Muscle of leg (tissue), 11 donors: ENCODE data around the gene PEF1. TPM values are rescaled to one million over a fixed set of nuclear protein-coding genes. Genes with fewer than 3 reads are reported as not detected.

Source experiments
- DNase-seq: peaks from one replicate; pipeline ENCODE4 v3.0.0; 2013
- H3K27ac ChIP-seq: one replicate; pipeline ENCODE4 v1.5.1; 2013; ENCODE audit warnings: mild to moderate bottlenecking, low read length, control low read depth
- H3K27me3 ChIP-seq: one replicate; pipeline ENCODE4 v1.6.1; 2013; ENCODE audit warnings: low read length; ENCODE audit not compliant: control insufficient read depth, insufficient read depth
- H3K36me3 ChIP-seq: one replicate; pipeline ENCODE4 v1.6.1; 2013; ENCODE audit warnings: low read length; ENCODE audit not compliant: control insufficient read depth, insufficient read depth
- H3K4me1 ChIP-seq: one replicate; pipeline ENCODE4 v1.6.1; 2013; ENCODE audit warnings: low read length; ENCODE audit not compliant: control insufficient read depth, insufficient read depth
- H3K4me3 ChIP-seq: one replicate; pipeline ENCODE4 v1.5.1; 2013; ENCODE audit warnings: low read length, control low read depth
- H3K9me3 ChIP-seq: replicated peaks from 2 replicates; pipeline ENCODE4 v1.6.1; 2013; ENCODE audit warnings: low read depth, low read length; ENCODE audit not compliant: control insufficient read depth
- WGBS: methylation state at CpG from one replicate; pipeline ENCODE4 v1.1.5; 2013; ENCODE audit warnings: missing lambda C conversion rate; ENCODE audit not compliant: insufficient coverage; 5-methylcytosine and 5-hydroxymethylcytosine counted together
- polyA plus RNA-seq, 8 donors: library from polyadenylated mRNA; unstranded; fragments of 120-200 nt; gene quantifications; one replicate each; pipeline versions ENCODE4 v1.2.1 to v1.2.3, GENCODE V29; 2013; ENCODE audit warnings: inconsistent platforms in 1 of 8, low replicate concordance in 1 of 8; ENCODE audit not compliant: insufficient read length in 8 of 8, insufficient read depth in 1 of 8
- total RNA-seq: library from RNA; stranded (reverse); fragments of 120-200 nt; gene quantifications from one replicate; pipeline ENCODE4 v1.2.4, GENCODE V29; 2013

Gene PEF1
- total and polyA plus RNA-seq, 9 donors: 34.2 to 46.6 (median 42.2) TPM

DNA sequence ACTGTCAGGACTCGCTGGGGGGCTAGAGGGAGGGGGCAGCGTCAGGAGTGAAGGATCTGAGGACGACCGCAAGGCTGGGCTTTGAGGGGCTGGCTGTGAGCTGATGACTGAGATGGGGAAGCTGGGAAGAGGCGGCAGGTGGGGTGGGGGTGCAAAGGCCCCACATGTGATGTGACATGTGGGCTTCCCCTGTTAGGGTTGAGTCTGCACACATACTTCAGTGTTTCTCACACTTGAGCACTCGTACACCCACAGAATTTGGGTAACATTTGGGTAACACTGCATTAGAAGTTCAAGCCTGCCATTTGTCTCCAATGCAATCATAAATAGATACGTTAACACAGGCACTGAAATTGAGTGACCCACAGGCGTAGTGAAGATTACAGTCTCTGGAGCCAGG, 42.9 kb upstream of the PEF1 start:
- Histone ChIP-seq H3K36me3 (peaks cover 54% of the 10 kb centered on the region), H3K4me3 (no peak overlapping the region), H3K27ac (no peak overlapping the region), H3K9me3 (no peaks in the 10 kb centered on the region), H3K27me3 (no peaks in the 10 kb centered on the region), H3K4me1 (peaks cover 8% of the 10 kb centered on the region)
- DNase-seq: no peak
- WGBS: 63% methylated on average over 3 of the region's 8 CpGs

GRCh38 chr1:31685795-31686194, 41.1 kb upstream of the PEF1 start:
- H3K27ac ChIP-seq: no peak overlapping the region
- H3K27me3 ChIP-seq: no peaks in the 10 kb centered on the region
- no peaks in the 10 kb centered on the region for H3K9me3 ChIP-seq
- H3K36me3 ChIP-seq: peaks cover 51% of the 10 kb centered on the region
- peaks cover 17% of the 10 kb centered on the region for H3K4me1 ChIP-seq
- DNase-seq: no peak
- H3K4me3 ChIP-seq: no peak overlapping the region
- 77% methylated on average over 8 of the region's 8 CpGs for WGBS

GRCh38 chr1:31683997-31684396, 39.3 kb upstream of the PEF1 start:
- H3K4me3 ChIP-seq: no peak overlapping the region
- 76% methylated on average over 11 of the region's 11 CpGs for WGBS
- peaks cover 22% of the 10 kb centered on the region for H3K4me1 ChIP-seq

GRCh38 chr1:31681415-31681814, 36.7 kb upstream of the PEF1 start:
- peak overlapping the region; percentile 9 for H3K27ac ChIP-seq
- no peak overlapping the region for H3K4me3 ChIP-seq
- no peaks in the 10 kb centered on the region for H3K9me3 ChIP-seq
- H3K36me3 ChIP-seq: peaks cover 53% of the 10 kb centered on the region
- 38% methylated on average over 8 of the region's 9 CpGs for WGBS
- no peak for DNase-seq
- peaks cover 2% of the 10 kb centered on the region for H3K27me3 ChIP-seq
- peaks cover 22% of the 10 kb centered on the region for H3K4me1 ChIP-seq

More at GRCh38 chr1:31683997-31684396, 39.3 kb upstream of the PEF1 start:
- Histone ChIP-seq H3K27me3 (no peaks in the 10 kb centered on the region), H3K27ac (no peak overlapping the region), H3K36me3 (peaks cover 59% of the 10 kb centered on the region), H3K9me3 (no peaks in the 10 kb centered on the region)
- DNase-seq: no peak

DNA sequence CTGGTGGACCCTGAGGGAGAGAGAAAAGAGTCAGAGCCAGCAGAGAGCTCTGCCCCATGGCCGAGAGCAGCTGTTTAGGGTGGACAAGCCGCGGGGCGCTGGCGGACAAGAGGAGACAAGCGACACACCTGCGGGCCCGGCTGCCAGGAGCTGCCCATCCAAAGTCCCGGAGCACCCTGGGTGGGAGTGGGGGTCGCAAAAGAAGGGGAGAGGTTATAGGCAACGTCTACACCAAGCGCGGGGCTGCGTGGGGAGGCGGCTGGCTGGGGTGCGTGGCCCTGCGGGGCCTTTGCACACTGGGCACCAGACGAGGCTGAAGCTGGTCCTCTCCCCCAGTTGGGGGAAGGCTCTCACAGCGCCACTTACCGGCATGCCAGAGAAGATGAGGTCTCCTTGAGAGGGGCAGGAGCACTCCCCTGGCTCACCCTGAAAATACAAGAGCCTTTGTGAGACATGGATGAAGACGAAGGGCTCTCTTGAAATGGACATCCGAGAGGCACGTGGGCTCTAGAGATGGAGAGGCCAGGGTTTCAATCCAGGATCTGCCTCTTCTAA, 35.1 kb upstream of the PEF1 start:
- Histone ChIP-seq H3K4me1 (peaks cover 35% of the 10 kb centered on the region), H3K36me3 (peaks cover 42% of the 10 kb centered on the region), H3K27ac (no peak overlapping the region), H3K27me3 (peaks cover 2% of the 10 kb centered on the region), H3K9me3 (no peaks in the 10 kb centered on the region), H3K4me3 (no peak overlapping the region)
- WGBS: 88% methylated on average over 21 of the region's 23 CpGs
- DNase-seq: no peak

- H3K27ac ChIP-seq: no peak overlapping the region
- no peaks in the 10 kb centered on the region for H3K9me3 ChIP-seq
- DNase-seq: no peak
- WGBS: 75% methylated on average over 1 of the region's 2 CpGs
- H3K36me3 ChIP-seq: peaks cover 37% of the 10 kb centered on the region
- H3K4me1 ChIP-seq: peaks cover 41% of the 10 kb centered on the region
- no peak overlapping the region for H3K4me3 ChIP-seq
- H3K27me3 ChIP-seq: peaks cover 2% of the 10 kb centered on the region
Observed at GRCh38 chr1:31679091-31679490, 34.4 kb upstream of the PEF1 start.

DNA sequence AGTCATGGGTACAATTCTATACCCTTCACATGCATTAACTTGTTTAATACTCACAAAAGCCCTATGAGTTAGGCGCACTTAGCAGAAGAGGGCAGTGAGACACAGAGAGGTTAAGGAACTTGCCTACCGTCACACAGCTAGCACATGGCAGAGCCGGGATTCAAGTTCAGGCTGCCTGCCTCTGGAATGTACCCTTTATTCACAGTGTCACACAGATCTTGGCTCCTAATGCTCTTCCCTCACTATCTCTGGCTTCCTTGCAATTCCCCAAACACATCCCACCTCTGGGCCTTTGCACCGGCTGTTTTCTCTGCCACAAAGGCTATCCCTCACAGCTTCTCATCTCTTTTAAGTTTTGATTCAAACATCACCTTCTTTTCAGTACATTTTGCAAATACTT, 34.0 kb upstream of the PEF1 start:
- no peak overlapping the region for H3K4me3 ChIP-seq
- no peaks in the 10 kb centered on the region for H3K9me3 ChIP-seq
- peaks cover 2% of the 10 kb centered on the region for H3K27me3 ChIP-seq
- no peak overlapping the region for H3K27ac ChIP-seq
- no peak for DNase-seq
- H3K4me1 ChIP-seq: peaks cover 45% of the 10 kb centered on the region
- WGBS: 86% methylated on average over 4 of the region's 4 CpGs
- H3K36me3 ChIP-seq: peaks cover 35% of the 10 kb centered on the region

- Histone ChIP-seq H3K9me3 (no peaks in the 10 kb centered on the region), H3K27ac (no peak overlapping the region), H3K36me3 (peaks cover 34% of the 10 kb centered on the region), H3K4me3 (no peak overlapping the region), H3K4me1 (peaks cover 53% of the 10 kb centered on the region), H3K27me3 (peaks cover 2% of the 10 kb centered on the region)
- 54% methylated on average over 4 of the region's 6 CpGs for whole genome bisulfite sequencing
- DNase-seq: no peak
Observed at GRCh38 chr1:31677949-31678348, 33.3 kb upstream of the PEF1 start.

DNA sequence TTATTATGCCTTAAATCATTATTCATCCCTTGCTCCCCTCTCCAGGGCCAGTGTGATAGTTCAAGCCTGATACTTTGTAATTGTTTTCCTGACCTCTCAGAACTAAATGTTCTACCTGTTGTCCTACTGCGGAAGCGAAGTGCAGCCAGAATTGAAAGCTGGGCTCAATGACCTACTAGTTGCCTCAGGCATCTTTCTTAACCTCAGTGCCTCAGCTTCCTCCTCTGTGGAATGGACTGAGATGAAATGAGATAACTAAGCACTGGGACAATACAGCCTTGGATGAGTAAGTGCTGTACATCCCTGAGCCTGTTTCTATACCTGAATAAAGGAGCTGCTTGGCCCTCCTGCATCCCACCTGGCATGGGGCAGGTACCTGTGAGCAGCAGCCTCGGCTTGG, 32.7 kb upstream of the PEF1 start:
- H3K27me3 ChIP-seq: peaks cover 2% of the 10 kb centered on the region
- H3K4me1 ChIP-seq: peaks cover 54% of the 10 kb centered on the region
- no peak overlapping the region for H3K4me3 ChIP-seq
- DNase-seq: no peak
- H3K27ac ChIP-seq: no peak overlapping the region
- no peaks in the 10 kb centered on the region for H3K9me3 ChIP-seq
- peaks cover 31% of the 10 kb centered on the region for H3K36me3 ChIP-seq
- WGBS: 73% methylated on average over 1 of the region's 3 CpGs

GRCh38 chr1:31675756-31676155, 31.1 kb upstream of the PEF1 start:
- Histone ChIP-seq H3K36me3 (peaks cover 38% of the 10 kb centered on the region), H3K4me1 (peaks cover 57% of the 10 kb centered on the region), H3K9me3 (no peaks in the 10 kb centered on the region), H3K4me3 (no peak overlapping the region), H3K27ac (peak overlapping the region; percentile 60), H3K27me3 (peaks cover 2% of the 10 kb centered on the region)
- 96% methylated on average over 10 of the region's 14 CpGs for WGBS
- DNase-seq: no peak

GRCh38 chr1:31675161-31675560, 30.5 kb upstream of the PEF1 start:
- 42% methylated on average over 2 of the region's 7 CpGs for WGBS
- H3K27ac ChIP-seq: peak overlapping the region; percentile 60
- H3K4me3 ChIP-seq: no peak overlapping the region
- H3K36me3 ChIP-seq: peaks cover 32% of the 10 kb centered on the region
- H3K4me1 ChIP-seq: peaks cover 59% of the 10 kb centered on the region
- DNase-seq: no peak
- no peaks in the 10 kb centered on the region for H3K9me3 ChIP-seq
- H3K27me3 ChIP-seq: peaks cover 2% of the 10 kb centered on the region
